Fibroblast of upper back skin (primary cell): Measurements from ENCODE around the gene SLC1A1.

Experiments
- DNase-seq: peaks from one replicate; pipeline ENCODE4 v3.0.0-alpha.2; 2013

The SLC1A1 gene

DNA sequence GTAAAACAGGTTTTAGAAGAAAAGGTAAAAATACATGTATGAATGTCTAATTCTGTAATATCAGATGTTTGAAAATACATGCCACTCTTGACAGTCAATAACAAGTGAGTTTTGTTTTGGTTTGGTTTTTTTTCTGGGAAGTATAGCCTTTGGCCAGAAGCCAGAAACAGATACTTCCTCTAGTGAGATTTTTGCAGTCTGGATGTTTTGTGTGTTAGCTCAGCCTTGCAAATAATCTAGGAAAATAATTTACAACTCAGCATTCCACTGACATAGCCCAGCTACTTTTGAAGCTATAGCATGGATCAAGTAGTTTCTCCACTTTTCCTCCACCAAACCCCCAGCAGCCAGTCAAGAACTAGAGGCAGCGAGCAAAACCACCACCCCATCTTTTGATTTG is 56.7 kb downstream of the SLC1A1 start:
- peak; percentile 42 for DNase-seq

DNA sequence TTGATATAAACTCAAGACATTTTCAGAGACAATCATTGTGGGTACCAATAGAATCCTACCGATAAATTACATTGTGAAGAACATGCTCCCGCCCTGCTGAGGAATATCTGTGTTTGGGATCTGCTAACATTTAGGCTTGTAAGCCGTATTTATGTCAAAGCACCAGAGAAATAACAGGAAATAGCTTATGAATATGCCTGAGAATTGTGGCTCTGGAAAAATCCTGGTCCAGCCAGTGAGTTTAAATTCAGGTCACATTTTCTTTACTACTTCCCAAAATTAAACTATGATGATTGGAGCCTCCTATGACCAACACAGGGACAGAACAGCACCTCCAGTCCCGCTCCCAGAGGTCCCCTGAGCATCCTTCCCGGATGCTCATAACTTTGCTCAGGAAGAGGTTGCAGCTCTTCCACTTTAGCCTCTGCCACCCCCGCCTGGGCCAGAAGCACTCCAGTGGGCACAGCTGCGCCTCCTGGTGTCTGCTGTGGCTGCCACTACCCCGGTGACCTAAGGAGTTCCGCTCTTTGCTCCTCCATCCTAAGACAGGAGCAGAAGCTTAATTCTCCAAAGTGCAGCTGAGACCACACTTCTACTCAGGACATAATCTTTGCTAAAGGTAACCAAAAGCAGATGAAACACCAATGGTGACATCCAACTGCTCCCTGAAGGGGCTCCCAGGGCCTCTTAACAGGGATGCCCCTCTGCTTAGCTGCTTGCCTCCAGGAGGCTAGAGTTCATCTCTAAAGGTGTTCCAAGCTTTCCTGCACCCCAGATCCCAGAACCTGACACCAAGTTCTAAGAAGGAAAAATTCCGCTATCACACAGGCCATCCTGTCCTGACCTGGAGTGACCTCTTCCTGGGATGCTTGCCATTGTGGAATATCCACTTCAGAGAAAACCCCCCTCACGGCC is 58.8 kb downstream of the SLC1A1 start:
- no peak for DNase-seq

DNA sequence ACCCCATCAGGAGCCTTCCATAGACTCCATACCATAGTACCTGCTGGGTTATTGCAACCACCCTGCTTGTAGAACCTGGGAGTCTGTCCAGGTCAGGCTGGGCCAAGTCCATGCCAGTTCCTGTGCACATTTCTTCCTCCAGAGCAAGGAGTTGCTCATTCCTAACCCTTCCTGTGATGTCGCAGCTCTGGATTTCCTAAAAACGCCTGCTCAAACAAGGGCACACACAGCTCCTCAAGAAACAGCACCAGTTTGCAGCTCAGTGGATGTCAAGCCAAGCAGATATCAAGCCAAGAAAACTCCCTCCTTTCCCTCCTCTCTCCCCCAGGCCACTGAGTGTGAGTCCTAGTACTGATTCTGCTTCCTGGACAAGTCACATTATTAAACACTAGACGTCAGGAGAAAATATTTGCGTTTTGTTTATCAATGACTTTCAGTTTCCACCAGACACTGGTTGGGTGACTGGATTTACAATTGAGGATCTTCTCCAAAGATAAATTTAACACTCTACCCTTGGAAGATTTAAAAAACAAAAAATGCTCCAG is 59.6 kb downstream of the SLC1A1 start:
- DNase-seq: no peak

DNA sequence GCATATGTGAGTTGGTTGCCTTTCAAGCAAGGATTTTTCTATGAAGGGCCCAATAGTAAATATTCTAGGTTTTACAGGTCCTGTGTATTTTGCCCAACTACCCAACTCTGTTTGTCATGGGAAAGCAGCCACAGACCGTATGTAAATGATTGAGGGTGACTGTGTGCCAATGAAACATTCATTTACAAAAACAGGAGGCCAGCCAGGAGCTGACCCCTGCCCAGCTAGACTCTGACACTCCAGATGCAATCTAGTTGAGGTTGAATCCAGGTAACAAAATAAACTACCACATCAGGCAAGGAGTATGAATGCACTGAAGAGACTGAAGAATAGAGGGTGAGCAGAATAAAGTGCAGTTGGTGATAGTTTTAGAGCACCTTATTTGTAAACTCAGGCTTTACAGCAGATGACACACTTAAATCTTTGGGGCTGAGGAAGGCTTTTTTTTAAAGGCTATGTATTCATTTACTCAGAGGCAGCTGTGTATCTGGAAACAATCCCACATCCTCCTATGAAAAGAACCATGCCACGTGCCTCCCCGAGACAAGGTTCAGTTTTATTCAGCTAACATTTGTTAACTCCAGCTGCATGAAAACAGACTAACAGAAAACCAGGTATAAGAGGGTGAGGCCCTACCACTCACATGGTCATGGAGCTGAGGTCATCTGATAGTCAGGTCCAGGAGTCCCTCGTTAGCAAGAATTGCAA is 60.7 kb downstream of the SLC1A1 start:
- DNase-seq: no peak

DNA sequence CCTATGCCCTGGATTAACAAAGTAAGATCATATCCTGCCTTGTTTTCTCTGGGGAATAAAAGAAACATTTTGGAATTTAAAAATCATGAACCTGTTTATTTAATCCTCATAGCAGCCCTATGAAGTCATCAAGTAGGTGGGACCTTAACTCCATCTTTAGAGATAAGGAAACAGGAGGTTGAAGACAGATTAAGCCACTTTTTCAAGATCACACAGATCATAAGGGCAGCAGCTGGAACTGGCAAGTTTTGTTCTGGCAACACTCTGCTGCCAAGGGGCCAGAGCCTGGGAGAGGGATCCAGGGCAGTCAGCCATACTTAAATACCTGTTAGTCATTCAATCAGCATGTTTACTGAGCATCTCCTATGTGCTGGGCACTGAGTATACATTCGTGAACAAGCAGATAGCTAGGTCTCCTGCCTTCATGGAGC is 63.7 kb downstream of the SLC1A1 start:
- peak; percentile 57 for DNase-seq

DNA sequence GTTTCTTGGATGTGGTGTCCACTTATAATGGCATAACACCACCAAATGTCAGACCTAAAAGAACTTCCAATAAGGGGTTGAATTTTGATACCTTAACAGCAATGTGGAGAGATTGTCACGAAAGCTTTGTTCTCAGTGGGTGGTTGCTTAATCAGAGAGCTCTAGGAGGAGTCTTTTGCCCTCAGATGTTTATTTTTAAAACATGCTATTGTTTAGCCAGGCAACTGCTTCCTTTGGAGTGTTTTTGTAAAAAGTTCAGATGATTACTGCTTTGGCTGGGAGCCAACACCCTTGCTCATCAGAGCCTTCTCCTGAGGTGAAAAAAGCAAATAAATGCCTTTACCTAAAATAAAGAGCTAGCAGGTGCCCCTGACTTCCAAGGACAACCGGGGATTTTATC is 65.0 kb downstream of the SLC1A1 start:
- no peak for DNase-seq

DNA sequence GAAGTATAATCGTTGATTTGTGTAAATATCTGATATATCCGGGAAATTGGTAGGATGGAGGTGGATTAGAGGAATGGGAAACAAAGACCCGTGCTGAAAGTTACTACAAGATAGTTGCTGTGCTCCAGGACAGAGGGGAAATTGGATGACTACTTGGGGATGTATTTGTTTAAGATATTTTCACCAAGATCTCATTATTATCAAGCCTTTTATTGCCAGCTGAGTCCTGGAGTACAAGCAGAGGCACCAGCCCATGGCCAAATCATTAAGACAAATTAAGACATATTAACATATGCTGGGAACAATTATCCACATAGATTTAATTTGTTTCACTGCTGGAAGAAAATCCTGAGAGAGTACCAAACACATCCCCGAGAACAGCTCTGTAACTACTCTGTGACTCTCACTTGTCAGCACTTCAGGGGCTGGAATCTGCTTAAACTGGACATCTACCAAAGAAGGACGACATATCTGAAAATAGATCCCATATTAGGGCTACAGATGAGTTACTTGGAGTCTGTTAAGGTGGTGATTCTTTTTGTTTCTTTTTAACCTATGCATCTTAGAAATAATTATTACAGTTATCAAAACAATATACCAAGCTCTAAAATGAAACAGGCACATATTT is 68.2 kb downstream of the SLC1A1 start:
- no peak for DNase-seq

DNA sequence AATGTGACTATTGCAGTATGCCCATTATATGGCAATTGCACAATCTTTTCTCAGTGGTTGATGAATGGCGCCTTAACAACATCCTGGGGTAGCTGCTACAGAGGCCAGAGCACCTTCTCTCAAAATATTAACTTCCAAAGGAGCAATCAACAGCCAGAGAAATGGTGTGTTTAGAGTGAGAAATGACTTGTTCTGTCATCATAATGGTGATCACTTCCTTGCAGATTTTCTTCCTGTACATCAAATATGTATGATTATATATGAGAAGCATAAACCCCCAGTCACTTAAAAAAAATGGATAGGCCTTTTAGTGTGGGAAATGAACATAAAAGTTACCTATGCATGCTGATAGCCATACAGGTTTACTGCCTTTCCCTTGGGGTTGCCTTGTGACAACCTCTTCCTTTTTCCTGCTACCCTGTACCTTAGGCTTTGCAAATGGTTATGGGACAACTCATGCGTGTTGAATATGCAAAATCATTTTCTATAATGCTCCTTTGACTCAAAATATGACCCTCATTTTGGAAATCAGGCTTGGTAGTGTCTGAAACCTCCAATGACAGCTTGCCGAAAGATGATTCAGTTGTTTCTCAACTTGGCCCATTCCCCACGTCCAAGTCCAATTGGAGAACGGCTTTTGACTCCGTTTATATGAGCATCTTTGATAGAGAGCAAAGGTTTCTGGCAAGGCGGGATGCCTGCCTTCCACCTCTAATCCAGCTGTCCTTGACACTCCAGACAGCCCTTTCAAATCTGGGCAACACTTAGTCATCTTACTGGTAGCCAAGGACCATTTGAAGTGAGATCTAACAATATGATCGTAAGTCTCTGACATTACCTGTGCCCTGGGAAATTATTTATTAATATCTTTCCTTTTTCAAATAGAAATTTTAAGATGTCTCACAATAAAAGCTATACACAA is 69.3 kb downstream of the SLC1A1 start:
- DNase-seq: no peak

DNA sequence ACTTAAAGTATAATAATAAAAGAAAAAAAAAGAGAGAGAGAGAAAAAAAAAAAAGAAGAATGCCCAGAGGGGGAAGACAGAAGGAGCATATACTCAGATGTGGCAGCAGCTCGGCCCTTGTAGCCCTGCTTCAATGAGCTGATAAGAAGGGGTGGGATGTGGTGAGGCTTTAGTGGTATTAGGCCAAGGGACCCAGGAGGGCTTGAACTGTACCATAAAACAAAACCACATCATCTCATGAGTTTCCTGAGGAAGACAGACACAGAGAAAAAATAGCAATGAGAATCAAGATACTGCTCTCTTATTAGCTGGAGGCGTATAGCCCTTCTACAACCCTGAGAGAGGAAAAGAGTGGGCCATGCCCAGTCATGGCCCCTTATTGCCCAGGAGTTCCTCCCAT is 72.8 kb downstream of the SLC1A1 start:
- no peak for DNase-seq

DNA sequence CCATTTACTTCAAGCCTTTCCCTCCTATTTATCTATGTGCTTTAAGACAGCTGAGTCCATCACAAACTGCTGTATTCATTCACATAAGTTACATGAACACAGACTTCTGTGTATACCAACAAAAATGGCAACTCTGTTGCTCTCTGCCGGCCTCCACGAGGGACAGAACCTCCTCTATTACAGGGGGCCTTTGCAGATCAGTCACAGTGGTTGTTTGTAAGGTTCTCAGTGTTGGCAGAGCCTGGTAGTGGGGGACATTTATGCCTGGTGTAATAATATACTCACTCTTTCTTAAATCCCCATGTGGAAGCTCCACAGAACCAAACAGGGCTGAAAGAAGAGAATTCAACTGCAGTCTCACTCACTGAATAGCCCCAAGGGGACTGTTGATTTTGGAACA is 76.5 kb downstream of the SLC1A1 start:
- DNase-seq: no peak

DNA sequence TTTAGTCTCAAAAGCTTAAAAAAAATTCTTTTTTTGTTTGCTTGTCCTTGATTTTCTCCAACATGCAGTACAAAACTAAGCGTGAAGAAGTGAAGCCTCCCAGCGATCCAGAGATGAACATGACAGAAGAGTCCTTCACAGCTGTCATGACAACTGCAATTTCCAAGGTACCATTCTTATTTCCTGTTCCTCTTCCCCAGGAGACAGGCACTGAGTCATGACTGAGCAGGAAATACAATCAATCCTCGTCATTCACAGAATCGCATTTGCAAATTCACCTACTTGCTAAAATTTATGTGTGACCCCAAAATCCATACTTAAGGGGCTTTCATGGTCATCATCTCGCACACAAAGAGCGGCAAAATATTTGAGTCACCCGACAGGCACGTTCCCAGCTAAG is 77.3 kb downstream of the SLC1A1 start:
- no peak for DNase-seq

DNA sequence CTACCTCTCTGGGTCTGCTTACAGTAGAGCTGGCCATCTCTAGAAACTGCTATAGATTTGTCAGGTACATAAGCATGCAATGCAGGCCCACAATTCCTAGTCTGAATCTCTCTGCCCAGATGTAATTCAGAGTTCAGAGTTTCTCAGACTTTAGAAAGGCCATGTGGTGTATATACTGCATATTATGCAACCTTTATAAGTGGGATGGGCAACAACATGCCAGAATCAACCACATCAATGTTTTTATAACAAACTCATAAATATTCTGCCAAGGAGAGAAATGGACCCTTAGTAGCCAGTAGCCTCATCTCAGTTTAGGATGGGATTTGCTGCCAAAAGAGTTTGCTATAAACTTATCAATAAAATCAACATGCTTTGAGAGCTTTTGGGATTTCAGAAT is 78.8 kb downstream of the SLC1A1 start:
- no peak for DNase-seq

DNA sequence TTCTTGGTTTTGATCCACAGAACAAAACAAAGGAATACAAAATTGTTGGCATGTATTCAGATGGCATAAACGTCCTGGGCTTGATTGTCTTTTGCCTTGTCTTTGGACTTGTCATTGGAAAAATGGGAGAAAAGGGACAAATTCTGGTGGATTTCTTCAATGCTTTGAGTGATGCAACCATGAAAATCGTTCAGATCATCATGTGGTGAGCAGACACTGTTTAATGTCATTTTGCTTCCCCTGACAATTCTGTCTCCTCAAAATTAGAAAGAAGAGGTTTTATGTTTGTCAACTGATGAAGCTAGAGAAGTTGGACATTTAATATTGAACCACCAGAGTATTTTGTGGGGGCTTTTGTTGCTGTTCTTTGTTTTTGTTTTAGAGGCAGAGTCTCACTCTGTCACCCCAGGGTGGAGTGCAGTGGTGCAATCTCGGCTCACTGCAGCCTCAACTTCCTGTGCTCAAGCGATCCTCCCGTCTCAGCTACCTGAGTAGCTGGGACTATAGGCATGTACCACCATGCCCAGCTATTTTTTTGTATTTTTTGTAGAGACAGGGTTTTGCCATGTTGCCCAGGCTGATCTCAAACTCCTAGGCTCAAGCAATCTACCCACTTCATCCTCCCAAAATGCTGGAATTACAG is 82.0 kb downstream of the SLC1A1 start:
- no peak for DNase-seq

DNA sequence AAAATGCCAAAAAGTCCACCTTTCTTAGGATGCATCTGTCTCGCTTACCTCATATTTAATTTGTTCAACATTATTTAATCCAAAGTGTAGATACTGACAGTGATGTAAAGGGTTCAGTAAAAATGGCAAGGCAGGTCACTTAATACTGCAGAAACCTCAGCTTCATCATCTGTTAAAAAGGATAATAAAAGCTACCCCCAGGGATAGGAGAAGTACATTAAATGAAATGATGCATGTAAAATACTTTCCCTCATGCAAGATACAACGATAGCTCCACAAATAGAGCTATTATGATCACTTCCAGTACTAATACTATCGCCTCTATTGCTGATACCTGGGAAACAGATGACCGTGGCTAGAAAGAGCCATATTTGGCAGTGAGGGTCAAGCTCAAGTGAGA is 82.9 kb downstream of the SLC1A1 start:
- no peak for DNase-seq

DNA sequence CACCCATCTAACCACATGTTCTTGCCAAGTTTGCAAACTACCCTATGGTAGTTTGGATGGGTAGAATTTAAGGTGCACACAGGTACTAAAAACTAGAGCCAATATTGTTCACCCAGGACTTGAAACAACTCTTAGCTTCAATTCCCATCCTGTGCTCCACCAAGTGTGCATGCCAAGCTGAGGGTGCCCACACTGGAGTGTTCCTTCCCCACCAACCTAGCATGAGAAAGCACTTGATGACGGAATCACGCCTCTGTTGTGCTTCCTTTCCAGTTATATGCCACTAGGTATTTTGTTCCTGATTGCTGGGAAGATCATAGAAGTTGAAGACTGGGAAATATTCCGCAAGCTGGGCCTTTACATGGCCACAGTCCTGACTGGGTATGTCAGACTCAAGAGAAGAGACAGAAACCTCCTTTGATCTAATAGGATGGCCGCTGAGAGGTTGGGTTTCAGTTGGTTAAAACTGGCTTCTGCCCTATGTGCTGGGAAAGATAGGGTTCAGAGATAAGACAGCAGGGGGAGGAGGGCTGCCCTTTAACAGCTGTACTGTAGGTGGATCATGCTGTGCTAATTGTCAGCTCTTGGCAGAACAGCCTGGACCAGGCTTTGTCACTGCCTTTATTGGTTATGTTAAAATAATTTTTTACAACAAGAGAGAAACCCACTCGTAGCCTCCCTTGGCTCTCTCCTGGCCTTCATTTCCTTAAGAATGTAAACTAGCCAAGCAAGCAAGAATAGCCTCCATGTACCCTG is 83.5 kb downstream of the SLC1A1 start:
- no peak for DNase-seq

DNA sequence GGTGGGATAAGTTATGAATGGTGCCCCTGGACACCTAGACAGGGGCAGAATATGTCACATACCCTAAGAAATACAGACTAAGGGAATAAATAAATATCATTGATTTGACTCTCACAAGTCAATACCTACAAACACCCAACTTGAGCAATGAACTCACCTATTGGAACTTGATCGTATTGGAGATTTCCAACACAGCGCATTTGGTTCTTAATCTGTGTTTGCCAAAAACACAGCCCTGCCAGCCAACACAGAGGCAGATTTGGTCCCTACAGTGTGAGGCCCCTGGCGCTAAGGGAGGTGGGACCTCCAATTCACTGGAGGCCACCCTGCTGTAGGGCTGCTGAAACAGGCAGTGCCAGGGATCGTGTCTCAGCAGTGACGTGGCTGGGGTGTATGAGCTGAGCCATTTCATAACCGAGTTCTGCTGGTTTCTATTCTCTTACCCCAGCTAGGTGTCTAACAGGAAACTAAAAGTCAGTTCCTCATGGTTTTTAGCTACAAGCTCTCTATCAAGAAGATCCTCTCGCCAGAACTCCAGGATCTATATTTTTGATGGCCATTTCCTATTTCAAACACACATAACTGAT is 84.5 kb downstream of the SLC1A1 start:
- no peak for DNase-seq

DNA sequence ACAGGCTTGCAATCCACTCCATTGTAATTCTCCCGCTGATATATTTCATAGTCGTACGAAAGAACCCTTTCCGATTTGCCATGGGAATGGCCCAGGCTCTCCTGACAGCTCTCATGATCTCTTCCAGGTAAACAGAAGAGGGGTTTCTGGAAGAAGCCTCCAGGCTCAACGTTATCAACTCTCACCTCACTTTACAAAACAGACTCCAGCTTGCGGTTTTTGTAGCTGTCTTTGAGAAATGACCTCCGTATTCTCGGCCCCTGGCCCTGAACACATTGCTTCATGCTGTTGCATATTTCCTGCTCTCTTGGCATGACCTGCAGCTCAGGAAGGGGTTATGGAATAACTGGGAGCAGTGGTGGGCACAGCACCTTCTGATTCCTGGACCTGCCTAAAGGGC is 85.7 kb downstream of the SLC1A1 start:
- DNase-seq: no peak

DNA sequence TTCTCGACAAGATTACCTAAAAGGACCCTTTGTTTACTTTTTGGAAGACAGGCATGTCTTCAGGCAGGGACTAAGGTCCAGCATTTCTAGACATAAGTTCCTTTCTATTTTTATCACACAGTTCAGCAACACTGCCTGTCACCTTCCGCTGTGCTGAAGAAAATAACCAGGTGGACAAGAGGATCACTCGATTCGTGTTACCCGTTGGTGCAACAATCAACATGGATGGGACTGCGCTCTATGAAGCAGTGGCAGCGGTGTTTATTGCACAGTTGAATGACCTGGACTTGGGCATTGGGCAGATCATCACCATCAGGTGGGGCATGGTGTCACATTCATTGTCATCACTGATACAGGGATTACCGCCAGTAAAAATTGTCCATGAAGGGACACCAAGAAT is 86.2 kb downstream of the SLC1A1 start:
- DNase-seq: no peak

DNA sequence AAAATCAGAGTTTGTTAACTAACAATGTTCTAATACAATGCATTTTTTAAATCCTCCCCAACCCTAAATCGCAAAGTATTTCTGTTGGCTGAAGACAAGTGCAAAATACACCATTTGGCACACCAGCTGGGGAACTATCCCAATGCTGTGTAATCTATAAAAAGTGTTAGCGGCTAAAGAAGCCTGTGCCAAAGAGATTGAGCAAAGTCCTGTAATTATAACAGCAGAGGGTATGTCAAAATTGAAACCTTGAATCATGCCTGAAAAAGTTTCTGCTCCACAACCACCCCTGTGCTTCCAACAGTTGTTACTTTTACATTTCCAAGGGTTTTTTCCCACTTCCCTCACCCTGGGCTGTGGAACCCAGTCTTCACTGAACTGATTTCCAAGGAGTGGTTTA is 88.7 kb downstream of the SLC1A1 start:
- DNase-seq: no peak

DNA sequence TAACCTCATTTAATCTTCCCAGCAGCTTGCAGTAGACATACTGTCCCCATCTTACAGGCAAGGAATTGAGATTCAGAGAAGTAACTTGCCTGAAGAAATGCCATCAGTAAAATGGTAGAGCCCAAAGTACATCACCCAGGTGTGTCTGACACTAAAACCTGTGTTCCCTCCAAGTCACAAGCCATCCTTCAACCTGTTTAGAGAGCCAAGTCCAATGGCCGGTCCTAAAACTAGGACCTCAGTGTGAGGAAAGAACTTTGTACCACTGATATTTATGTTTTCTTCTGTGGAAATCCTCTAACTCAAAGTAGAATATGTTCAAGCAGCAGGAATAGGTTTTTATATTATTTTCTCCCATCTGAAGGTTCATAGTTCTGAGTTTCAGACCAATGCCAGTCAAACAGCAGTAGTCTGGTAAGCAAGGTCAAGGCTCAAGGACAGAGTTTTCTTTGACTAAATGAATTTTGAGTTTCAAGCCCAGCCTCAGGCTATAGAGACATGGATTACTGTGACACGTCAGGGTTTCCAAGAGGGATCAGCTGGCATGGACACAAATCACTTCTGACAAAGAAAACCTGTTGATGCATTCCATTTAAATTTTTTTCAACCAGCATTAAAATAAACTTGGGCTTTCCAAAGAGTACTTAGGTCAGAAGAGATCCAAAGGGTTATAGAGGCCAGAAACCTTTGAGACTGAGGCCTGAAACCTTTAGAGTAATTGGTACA is 90.9 kb downstream of the SLC1A1 start:
- DNase-seq: no peak
